ENCODE measurements around the gene IGFBP7.

IGFBP7 gene

GRCh38 chr4:57094832-57095223 is 15.4 kb downstream of the IGFBP7 start:
- DNase-seq = no peak

- no peak for DNase-seq
These were observed 16.0 kb downstream of the IGFBP7 start for GRCh38 chr4:57093845-57094831.

GRCh38 chr4:57091657-57092162 is 18.5 kb downstream of the IGFBP7 start:
- no peak for DNase-seq

DNA sequence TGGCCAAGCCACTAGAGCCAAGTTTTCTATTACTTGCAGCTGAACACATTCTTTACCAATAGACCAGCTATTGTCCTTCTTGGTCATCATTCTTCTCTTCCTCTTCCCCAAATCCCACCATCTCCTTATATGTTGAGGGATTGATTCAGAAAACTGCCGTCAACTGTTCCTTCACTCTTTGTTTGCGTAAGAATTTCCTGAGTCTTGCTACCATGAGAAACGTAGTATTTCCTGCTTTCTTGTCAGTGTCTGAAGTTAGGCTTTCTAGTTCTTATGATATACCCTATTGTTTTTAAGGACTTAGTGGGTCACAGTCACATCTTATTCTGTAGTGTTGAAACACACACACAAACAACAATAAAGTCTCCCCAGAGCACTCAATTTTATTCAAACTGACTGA is 20.1 kb downstream of the IGFBP7 start:
- DNase-seq = no peak

DNA sequence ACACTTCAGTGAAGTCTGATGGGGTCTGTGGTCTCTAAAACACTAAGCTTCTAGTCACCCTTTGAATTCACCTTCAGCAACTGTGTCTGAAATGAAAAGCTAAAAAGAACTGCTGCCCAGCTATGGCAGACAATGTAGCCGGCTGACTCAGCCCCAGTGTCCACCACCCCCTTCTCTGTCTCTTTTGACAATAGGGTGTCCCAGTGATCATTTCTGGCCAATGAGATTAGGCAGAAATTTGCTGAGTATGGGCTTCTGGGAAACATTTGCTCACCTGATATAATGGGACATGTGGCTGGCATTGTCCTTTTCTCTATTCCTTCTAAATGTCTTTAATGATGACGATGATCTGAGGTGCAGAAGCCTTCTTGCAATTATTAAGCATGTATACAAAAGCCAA is 20.6 kb downstream of the IGFBP7 start:
- DNase-seq = no peak

- no peak for DNase-seq
These were observed 24.0 kb downstream of the IGFBP7 start for GRCh38 chr4:57086031-57086723.

- no peak for DNase-seq
These were observed 24.9 kb downstream of the IGFBP7 start for GRCh38 chr4:57085278-57085677.

- no peak for DNase-seq
These were observed 25.8 kb downstream of the IGFBP7 start for GRCh38 chr4:57084360-57084759.

GRCh38 chr4:57083090-57083489 is 27.1 kb downstream of the IGFBP7 start:
- DNase-seq = no peak

DNA sequence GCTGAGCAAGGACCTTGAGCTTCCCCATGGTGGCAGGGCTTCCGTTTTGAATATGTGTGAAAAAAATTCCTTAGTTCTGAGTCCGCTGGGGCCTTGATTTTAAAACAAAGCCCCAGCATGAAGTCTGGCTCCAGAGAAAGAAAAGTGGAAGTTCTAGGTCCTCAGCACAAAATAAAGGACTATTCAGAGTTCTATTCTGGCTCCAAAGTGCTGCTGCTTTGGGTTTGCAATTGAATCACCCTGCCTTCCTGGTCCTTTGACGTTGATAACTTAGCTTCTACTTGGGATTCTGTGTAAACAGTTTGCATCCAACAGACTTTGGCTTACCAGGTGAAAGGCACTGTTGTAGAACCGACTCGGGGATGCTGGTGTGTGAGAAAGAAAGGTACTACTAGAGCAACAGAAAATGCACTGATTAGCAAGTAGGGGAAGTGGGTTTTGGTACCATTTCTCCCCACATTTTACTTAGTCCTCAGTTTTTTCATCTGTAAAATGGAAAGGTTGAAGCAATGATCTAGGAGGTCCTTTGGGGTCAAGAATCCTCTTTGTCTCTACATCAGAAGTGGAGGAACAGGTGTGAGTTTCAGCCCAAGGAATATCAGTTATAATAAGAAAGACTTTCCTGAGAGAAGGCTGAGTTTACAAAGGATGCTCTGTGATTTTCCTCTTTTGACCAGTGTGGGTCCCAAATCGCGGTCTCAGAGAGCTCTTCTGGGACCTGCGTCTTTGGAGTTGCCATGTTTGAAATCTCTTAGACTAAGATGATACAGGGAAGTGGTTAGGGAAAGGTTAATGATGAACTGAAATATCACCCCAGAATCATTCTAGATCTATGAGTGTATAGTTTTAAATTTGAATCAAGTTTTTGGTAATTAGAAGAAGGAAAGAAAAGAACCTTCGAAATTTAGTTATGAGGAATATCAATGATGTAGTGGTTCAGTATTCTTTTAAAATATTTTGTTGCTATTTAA is 28.2 kb downstream of the IGFBP7 start:
- DNase-seq = no peak

DNA sequence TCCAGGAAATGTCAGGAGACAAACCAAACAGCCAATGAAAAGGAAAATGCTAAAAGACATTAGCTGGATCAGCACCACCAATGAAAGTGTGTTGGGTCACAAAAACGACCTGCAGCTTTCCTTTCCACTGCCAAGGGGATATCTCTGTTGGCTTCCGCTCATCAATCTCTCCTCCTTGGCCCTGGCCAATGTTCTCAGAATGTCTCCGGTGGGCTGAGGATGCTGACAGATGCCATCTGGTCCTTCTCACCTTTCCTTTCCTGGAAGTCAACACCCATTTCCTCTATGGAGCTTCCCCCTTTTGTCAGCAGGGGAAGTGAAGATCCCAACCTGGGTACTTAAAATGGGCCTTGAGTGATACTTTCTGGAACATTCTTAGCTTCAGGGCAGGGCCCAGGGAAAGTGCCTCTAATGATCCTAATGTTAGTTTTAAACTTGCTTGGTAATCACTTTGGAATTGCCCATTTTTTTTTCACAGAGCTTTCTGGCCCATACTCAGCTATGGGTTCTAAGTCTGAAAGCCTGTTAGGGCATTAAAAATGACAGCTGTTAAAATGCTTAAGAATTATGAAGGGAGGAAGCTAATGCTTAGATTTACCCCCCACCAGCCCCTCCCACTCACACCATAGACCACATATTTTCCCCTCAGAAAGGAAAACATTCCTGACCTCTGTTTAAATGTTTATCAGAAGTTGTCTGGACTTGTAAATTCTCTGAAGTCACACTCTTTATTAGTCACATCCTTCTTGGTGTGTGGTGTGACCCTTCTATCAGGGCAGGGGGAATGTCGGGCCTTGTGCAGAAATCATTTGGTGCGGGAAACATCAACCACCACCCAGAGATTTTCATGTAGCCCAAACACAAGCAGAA is 29.2 kb downstream of the IGFBP7 start:
- DNase-seq = no peak

DNA sequence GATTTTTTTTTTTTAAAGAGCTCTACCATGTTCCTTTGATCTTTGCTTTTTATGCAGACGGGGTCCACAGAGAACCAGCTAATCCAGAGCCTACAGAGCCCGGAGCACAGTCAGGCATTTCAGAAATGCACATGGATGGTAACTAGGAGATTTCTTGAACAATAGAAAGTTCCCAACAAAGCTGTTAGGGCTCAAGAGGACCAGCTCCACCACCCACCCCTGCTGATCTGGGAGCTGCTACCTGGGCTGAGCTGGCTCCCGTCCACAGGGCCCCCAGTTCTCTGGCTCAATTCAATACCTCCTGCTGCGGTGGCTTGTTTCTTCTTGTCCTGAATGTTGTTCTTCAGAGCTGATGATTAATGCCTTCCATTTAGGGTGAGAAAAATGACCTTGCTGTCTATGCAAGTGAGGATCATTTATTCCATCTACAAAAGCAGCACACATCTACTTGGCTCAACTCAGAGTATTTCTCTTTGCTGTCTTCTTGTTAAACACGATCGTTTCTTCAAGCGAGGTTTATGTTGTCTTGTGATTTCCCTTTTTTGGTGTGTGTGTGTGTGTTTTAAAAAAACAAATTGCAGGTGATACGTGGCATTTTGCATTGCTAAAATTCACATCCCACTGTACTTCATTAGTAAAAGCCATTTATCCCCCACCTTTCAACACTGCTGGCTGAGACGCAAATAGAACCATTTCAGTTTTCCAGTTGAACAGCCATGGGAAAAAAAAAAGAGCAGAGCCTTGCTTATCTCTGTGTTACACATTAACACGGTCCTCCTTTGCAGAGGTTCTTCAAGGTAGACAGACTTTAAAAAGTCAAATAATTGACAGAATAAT is 31.3 kb downstream of the IGFBP7 start:
- no peak for DNase-seq

- DNase-seq = no peak
These were observed 32.4 kb downstream of the IGFBP7 start for GRCh38 chr4:57077550-57078343.

- no peak for DNase-seq
These were observed 33.5 kb downstream of the IGFBP7 start for GRCh38 chr4:57076646-57077045.

- no peak for DNase-seq
These were observed 34.8 kb downstream of the IGFBP7 start for GRCh38 chr4:57075367-57075766.

GRCh38 chr4:57074744-57075143 is 35.4 kb downstream of the IGFBP7 start:
- no peak for DNase-seq

DNA sequence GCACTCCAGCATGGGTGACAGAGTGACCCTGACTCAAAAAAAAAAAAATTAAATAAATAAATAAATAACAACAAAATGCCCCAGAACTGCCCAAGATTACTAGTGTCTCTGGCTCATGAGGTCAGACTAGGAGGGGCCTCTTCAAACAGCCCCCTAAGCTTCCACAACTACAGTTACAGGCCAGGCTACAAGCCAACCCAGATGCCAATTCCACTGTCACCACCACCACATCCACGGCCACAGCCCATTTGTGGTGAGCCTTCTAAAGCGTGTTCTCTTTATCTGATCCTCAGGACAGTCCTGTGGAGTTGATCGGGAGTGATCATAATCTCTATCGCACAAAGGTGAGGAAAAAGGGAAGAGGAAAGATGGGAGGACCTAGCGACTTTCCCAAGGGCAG is 36.6 kb downstream of the IGFBP7 start:
- DNase-seq = no peak

DNA sequence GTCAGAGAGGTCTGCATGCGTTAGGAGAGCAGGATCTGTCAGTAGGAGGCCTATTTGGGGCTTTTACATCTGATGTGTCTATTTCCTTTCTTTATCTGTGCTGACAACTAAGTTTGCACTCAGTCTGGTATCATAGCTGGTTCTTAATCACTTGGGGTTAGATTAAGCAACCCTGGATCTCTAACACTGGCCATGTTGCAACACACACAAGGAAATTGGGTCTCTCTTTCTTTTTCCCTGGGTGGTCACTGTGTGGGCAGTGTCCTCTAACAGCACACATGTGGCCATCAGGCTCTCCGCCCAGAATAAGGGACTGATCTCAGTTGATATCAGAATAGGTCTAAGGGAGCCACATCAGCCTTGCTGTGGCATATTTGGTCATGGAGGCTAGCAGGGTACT is 38.9 kb downstream of the IGFBP7 start:
- DNase-seq = no peak

- no peak for DNase-seq
These were observed 39.7 kb downstream of the IGFBP7 start for GRCh38 chr4:57070461-57070860.

Data from activated CD4-positive, alpha-beta T cell treated with anti-CD3 and anti-CD28 coated beads, Interleukin-10, Interleukin-2, amounts not matched to agents 100 ng/mL and 50 ng/mL, durations not matched to agents 16 hours and 8 hours (primary cell).